Transverse colon (tissue), 3 donors: ENCODE measurements around the gene GGT5.

ENCODE experiments used
- POLR2A ChIP-seq: fragments of 450-650 bp; IDR thresholded peaks from one replicate; pipeline ENCODE4 v1.6.1; 2016; ENCODE audit warnings: antibody characterized with exemption, mild to moderate bottlenecking, moderate library complexity
- TF ChIP-seq, protein P1 (sequence below), 5 experiments: fragments of 200-600 bp in 3 of 5; fragments of 450-650 bp in 2 of 5; sonication (generic) in 3 of 5; IDR thresholded peaks; 1 replicate in 2 of 5; 2 replicates in 3 of 5; pipeline ENCODE4 v1.5.1; 2016 to 2017; ENCODE audit warnings: antibody characterized with exemption in 5 of 5, inconsistent platforms in 3 of 5, mild to moderate bottlenecking in 2 of 5, moderate library complexity in 1 of 5

DNA sequence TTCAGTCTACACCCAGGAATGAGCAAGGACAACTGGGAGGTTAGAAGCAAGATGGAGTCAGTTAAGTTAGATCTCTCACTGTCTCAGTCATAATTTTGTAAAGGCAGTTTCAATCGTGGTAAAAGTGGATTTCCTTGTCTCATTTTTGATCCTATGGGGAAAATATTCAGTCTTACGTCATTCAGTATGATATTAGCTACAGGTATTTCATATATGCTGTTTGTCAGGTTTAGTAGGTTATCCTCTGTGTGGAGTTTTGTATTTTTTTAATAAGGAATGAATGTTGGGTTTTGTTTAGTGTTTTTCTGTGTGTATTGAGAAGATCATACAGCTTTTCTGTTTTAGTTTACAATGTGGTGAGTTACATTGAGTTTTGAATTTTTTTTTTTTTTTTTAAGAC is 37.5 kb upstream of the GGT5 start:
- TF ChIP-seq, protein P1, sequence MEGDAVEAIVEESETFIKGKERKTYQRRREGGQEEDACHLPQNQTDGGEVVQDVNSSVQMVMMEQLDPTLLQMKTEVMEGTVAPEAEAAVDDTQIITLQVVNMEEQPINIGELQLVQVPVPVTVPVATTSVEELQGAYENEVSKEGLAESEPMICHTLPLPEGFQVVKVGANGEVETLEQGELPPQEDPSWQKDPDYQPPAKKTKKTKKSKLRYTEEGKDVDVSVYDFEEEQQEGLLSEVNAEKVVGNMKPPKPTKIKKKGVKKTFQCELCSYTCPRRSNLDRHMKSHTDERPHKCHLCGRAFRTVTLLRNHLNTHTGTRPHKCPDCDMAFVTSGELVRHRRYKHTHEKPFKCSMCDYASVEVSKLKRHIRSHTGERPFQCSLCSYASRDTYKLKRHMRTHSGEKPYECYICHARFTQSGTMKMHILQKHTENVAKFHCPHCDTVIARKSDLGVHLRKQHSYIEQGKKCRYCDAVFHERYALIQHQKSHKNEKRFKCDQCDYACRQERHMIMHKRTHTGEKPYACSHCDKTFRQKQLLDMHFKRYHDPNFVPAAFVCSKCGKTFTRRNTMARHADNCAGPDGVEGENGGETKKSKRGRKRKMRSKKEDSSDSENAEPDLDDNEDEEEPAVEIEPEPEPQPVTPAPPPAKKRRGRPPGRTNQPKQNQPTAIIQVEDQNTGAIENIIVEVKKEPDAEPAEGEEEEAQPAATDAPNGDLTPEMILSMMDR (IDR thresholded peaks at IDR 0.05) = no peak
- TF ChIP-seq POLR2A = no peak
